ENCODE results near the gene SAPCD1. TPM values are rescaled to one million over a fixed set of nuclear protein-coding genes. Genes with fewer than 3 reads are reported as not detected.

SAPCD1 gene
- total and polyA plus RNA-seq, 2 donors, result 0.90 to 1.3 TPM

GRCh38 chr6:31769684-31770371, 7.4 kb downstream of the SAPCD1 start:
- H3K27ac ChIP-seq (ENCODE audit: low read depth), result no peak overlapping the region
- no peaks in the 10 kb centered on the region for H3K36me3 ChIP-seq (ENCODE audit: insufficient read depth)
- no peaks in the 10 kb centered on the region for H3K4me1 ChIP-seq (ENCODE audit: insufficient read depth)
- no peak for DNase-seq (ENCODE audit: extremely low spot score)
- WGBS, result 57% methylated on average over 12 of the region's 12 CpGs
- H3K4me3 ChIP-seq (ENCODE audit: low read depth, low read length), result no peak overlapping the region

- Histone ChIP-seq H3K4me3 (ENCODE audit: low read depth, low read length) (no peak overlapping the region), H3K4me1 (ENCODE audit: insufficient read depth) (no peaks in the 10 kb centered on the region), H3K36me3 (ENCODE audit: insufficient read depth) (no peaks in the 10 kb centered on the region), H3K27ac (ENCODE audit: low read depth) (no peak overlapping the region)
- DNase-seq (ENCODE audit: extremely low spot score), result no peak
- WGBS, result 88% methylated on average over 2 of the region's 2 CpGs
These were observed 8.4 kb downstream of the SAPCD1 start for GRCh38 chr6:31770860-31771259.

- H3K4me3 ChIP-seq (ENCODE audit: low read depth, low read length), result no peak overlapping the region
- no peak for DNase-seq (ENCODE audit: extremely low spot score)
- 63% methylated on average over 4 of the region's 4 CpGs for WGBS
- no peaks in the 10 kb centered on the region for H3K36me3 ChIP-seq (ENCODE audit: insufficient read depth)
- H3K4me1 ChIP-seq (ENCODE audit: insufficient read depth), result no peaks in the 10 kb centered on the region
- no peak overlapping the region for H3K27ac ChIP-seq (ENCODE audit: low read depth)
These were observed 9.5 kb downstream of the SAPCD1 start for GRCh38 chr6:31771992-31772358.

- H3K4me3 ChIP-seq (ENCODE audit: low read depth, low read length), result no peak overlapping the region
- DNase-seq (ENCODE audit: extremely low spot score), result no peak
- no peaks in the 10 kb centered on the region for H3K36me3 ChIP-seq (ENCODE audit: insufficient read depth)
- 86% methylated on average over 4 of the region's 4 CpGs for WGBS
- H3K4me1 ChIP-seq (ENCODE audit: insufficient read depth), result no peaks in the 10 kb centered on the region
- no peak overlapping the region for H3K27ac ChIP-seq (ENCODE audit: low read depth)
These were observed 12.7 kb downstream of the SAPCD1 start for GRCh38 chr6:31775184-31775583.

- DNase-seq (ENCODE audit: extremely low spot score), result no peak
These were observed 13.4 kb downstream of the SAPCD1 start for GRCh38 chr6:31775633-31776484.

GRCh38 chr6:31776485-31776988, 14.1 kb downstream of the SAPCD1 start:
- no peaks in the 10 kb centered on the region for H3K36me3 ChIP-seq (ENCODE audit: insufficient read depth)
- no peak overlapping the region for H3K27ac ChIP-seq (ENCODE audit: low read depth)
- H3K4me3 ChIP-seq (ENCODE audit: low read depth, low read length), result no peak overlapping the region
- H3K4me1 ChIP-seq (ENCODE audit: insufficient read depth), result no peaks in the 10 kb centered on the region
- no peak for DNase-seq (ENCODE audit: extremely low spot score)
- 38% methylated on average over 14 of the region's 14 CpGs for WGBS

More at GRCh38 chr6:31775633-31776484, 13.4 kb downstream of the SAPCD1 start:
- Histone ChIP-seq H3K27ac (ENCODE audit: low read depth) (no peak overlapping the region), H3K4me3 (ENCODE audit: low read depth, low read length) (no peak overlapping the region), H3K4me1 (ENCODE audit: insufficient read depth) (no peaks in the 10 kb centered on the region), H3K36me3 (ENCODE audit: insufficient read depth) (no peaks in the 10 kb centered on the region)
- WGBS, result 91% methylated on average over 32 of the region's 32 CpGs

GRCh38 chr6:31776989-31777666, 14.7 kb downstream of the SAPCD1 start, which contains the start of gene VWA7:
VWA7 (minus strand) TSS chr6:31777328; CDS start chr6:31776779, 549 bp downstream.
- Histone ChIP-seq H3K27ac (ENCODE audit: low read depth) (no peak within 1 kb of the TSS), H3K4me1 (ENCODE audit: insufficient read depth) (no peaks in the 10 kb centered on the region), H3K4me3 (ENCODE audit: low read depth, low read length) (no peak within 1 kb of the TSS), H3K36me3 (ENCODE audit: insufficient read depth) (no peaks in the 10 kb centered on the region)
- DNase-seq (ENCODE audit: extremely low spot score), result no peak
- 15% methylated on average over 15 of the region's 15 CpGs for WGBS

GRCh38 chr6:31777667-31778050, 15.2 kb downstream of the SAPCD1 start:
- no peak overlapping the region for H3K4me3 ChIP-seq (ENCODE audit: low read depth, low read length)

GRCh38 chr6:31778193-31778592, 15.7 kb downstream of the SAPCD1 start:
- Histone ChIP-seq H3K36me3 (ENCODE audit: insufficient read depth) (no peaks in the 10 kb centered on the region), H3K4me3 (ENCODE audit: low read depth, low read length) (no peak overlapping the region), H3K27ac (ENCODE audit: low read depth) (no peak overlapping the region), H3K4me1 (ENCODE audit: insufficient read depth) (no peaks in the 10 kb centered on the region)
- DNase-seq (ENCODE audit: extremely low spot score), result no peak
- WGBS, result 93% methylated on average over 5 of the region's 5 CpGs

More at GRCh38 chr6:31777667-31778050, 15.2 kb downstream of the SAPCD1 start:
- Histone ChIP-seq H3K36me3 (ENCODE audit: insufficient read depth) (no peaks in the 10 kb centered on the region), H3K4me1 (ENCODE audit: insufficient read depth) (no peaks in the 10 kb centered on the region), H3K27ac (ENCODE audit: low read depth) (no peak overlapping the region)
- no peak for DNase-seq (ENCODE audit: extremely low spot score)
- WGBS, result 94% methylated on average over 5 of the region's 5 CpGs

- Histone ChIP-seq H3K4me3 (ENCODE audit: low read depth, low read length) (no peak overlapping the region), H3K4me1 (ENCODE audit: insufficient read depth) (no peaks in the 10 kb centered on the region), H3K27ac (ENCODE audit: low read depth) (no peak overlapping the region), H3K36me3 (ENCODE audit: insufficient read depth) (no peaks in the 10 kb centered on the region)
- DNase-seq (ENCODE audit: extremely low spot score), result no peak
- 93% methylated on average over 43 of the region's 43 CpGs for WGBS
These were observed 16.8 kb downstream of the SAPCD1 start for GRCh38 chr6:31778999-31779885.

- Histone ChIP-seq H3K4me1 (ENCODE audit: insufficient read depth) (no peaks in the 10 kb centered on the region), H3K36me3 (ENCODE audit: insufficient read depth) (no peaks in the 10 kb centered on the region), H3K27ac (ENCODE audit: low read depth) (no peak overlapping the region), H3K4me3 (ENCODE audit: low read depth, low read length) (no peak overlapping the region)
- no peak for DNase-seq (ENCODE audit: extremely low spot score)
- 94% methylated on average over 10 of the region's 10 CpGs for WGBS
These were observed 17.5 kb downstream of the SAPCD1 start for GRCh38 chr6:31779908-31780307.

- no peak for DNase-seq (ENCODE audit: extremely low spot score)
- H3K4me3 ChIP-seq (ENCODE audit: low read depth, low read length), result no peak overlapping the region
- 89% methylated on average over 20 of the region's 20 CpGs for WGBS
- H3K4me1 ChIP-seq (ENCODE audit: insufficient read depth), result no peaks in the 10 kb centered on the region
- no peaks in the 10 kb centered on the region for H3K36me3 ChIP-seq (ENCODE audit: insufficient read depth)
- H3K27ac ChIP-seq (ENCODE audit: low read depth), result no peak overlapping the region
These were observed 18.2 kb downstream of the SAPCD1 start for GRCh38 chr6:31780507-31781243.

Data from urinary bladder (tissue), 4 donors.